ENCODE data around the gene SLC9C2. TPM values are rescaled to one million over a fixed set of nuclear protein-coding genes. Genes with fewer than 3 reads are reported as not detected.

Gene SLC9C2
- total RNA-seq, 1 experiment from 2014 or later = not detected

DNA sequence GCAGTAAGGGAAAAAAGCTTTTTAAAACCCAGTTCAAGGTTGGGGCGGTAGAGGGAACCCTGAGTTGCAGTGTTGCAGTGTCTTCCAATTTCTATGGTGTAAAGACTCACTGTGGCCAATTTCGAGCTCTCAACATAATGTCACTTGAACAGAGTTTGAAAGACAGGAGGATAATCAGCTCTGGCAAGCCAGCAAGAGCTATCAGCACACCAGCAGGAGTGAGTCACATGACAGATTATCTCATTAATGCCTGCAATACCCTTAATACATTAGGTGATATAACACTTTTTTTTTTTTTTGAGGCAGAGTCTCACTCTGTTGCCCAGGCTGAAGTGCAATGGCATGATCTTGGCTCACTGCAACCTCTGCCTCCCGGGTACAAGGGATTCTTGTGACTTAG lies 22.8 kb downstream of the SLC9C2 start:
- Histone ChIP-seq H3K79me2 (ENCODE audit: low read length) (no peaks in the 10 kb centered on the region), H3K4me2 (ENCODE audit: low read length) (no peak overlapping the region), H3K27ac (ENCODE audit: low read length) (no peak overlapping the region), H3K4me1 (ENCODE audit: insufficient read depth, low read length) (no peaks in the 10 kb centered on the region), H3F3A (ENCODE audit: low read length, unreplicated experiment) (no peaks in the 10 kb centered on the region), H2AFZ (ENCODE audit: low read length) (no peak overlapping the region), H3K9me3 (ENCODE audit: low read length) (no peaks in the 10 kb centered on the region), H3K9me2 (replicated peaks; ENCODE audit: low read length) (no peaks in the 10 kb centered on the region), H3K4me3 (ENCODE audit: low read length) (no peak overlapping the region), H3K36me3 (ENCODE audit: low read depth, low read length) (no peaks in the 10 kb centered on the region), H3K9ac (ENCODE audit: low read length) (no peak overlapping the region), H4K20me1 (ENCODE audit: low read length) (no peaks in the 10 kb centered on the region), H3K27me3 (ENCODE audit: low read length) (no peaks in the 10 kb centered on the region)
- CTCF ChIA-PET = interaction anchor here (0.7 kb wide), 3 partner anchors 57 to 568 kb away, joined by 3 read pairs; no protein-coding TSS in a partner anchor
- intact Hi-C loops (cut with micrococcal nuclease) = loop anchor here (1.0 to 2.0 kb wide), 2 partner anchors 26 to 69 kb away; no protein-coding TSS in a partner anchor
- no peak for TF ChIP-seq EZH2phosphoT487 (IDR thresholded peaks at IDR 0.05; ENCODE audit: borderline replicate concordance, low read length)
- TF ChIP-seq CTCF (conservative IDR thresholded peaks at IDR 0.05; ENCODE audit: low read depth, low read length) = no peak
- TF ChIP-seq EZH2 (IDR thresholded peaks at IDR 0.05; ENCODE audit: low read length, unreplicated experiment) = no peak
- no TSS peak for BruUV-seq (replicated peaks)
- no peak for DNase-seq
- ATAC-seq = no peak
- POLR2A ChIA-PET (ENCODE audit: unreplicated experiment) = interaction anchor here (0.6 kb wide), 2 partner anchors 10 to 16 kb away, joined by 3 to 4 read pairs; no protein-coding TSS in a partner anchor

DNA sequence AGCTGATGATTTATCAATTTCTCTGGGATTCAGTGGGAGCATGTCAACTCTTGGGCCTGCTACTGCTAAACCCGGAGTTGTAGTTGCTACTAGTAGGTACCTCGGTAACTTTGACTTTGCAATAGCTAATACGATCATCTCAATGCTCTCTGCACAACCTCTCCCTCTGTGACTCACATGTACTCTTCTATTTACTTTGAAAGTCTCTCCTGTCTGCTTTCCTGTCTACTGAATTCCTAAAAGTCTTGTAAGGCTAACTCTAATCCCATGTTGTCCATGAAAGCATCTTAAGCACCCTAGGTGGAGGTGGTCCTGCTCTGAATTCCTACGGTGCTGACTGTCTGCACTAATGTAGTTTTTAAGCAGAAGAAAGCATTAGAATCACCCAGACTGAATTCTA lies 29.3 kb downstream of the SLC9C2 start:
- peak overlapping the region; percentile 24; the same call in 1 of the 2 replicates for H2AFZ ChIP-seq (ENCODE audit: low read length)
- no peaks in the 10 kb centered on the region for H3K79me2 ChIP-seq (ENCODE audit: low read length)
- ATAC-seq (peak; percentile 97), DNase-seq (peak; percentile 88)
- H4K20me1 ChIP-seq (ENCODE audit: low read length) = no peaks in the 10 kb centered on the region
- no peaks in the 10 kb centered on the region for H3F3A ChIP-seq (ENCODE audit: low read length, unreplicated experiment)
- no peak overlapping the region for H3K4me3 ChIP-seq (ENCODE audit: low read length)
- no peak overlapping the region for H3K27ac ChIP-seq (ENCODE audit: low read length)
- POLR2A ChIA-PET (ENCODE audit: unreplicated experiment) = interaction anchor here (0.5 kb wide), 1 partner anchor 109 kb away, joined by 7 read pairs; no protein-coding TSS in a partner anchor
- H3K9me2 ChIP-seq (replicated peaks; ENCODE audit: low read length) = no peaks in the 10 kb centered on the region
- H3K9ac ChIP-seq (ENCODE audit: low read length) = no peak overlapping the region
- H3K27me3 ChIP-seq (ENCODE audit: low read length) = no peaks in the 10 kb centered on the region
- H3K4me1 ChIP-seq (ENCODE audit: insufficient read depth, low read length) = peaks cover 10% of the 10 kb centered on the region
- H3K36me3 ChIP-seq (ENCODE audit: low read depth, low read length) = no peaks in the 10 kb centered on the region
- BruUV-seq (replicated peaks) = no TSS peak
- H3K9me3 ChIP-seq (ENCODE audit: low read length) = no peaks in the 10 kb centered on the region
- intact Hi-C loops (cut with micrococcal nuclease) = loop anchor here (1.0 kb wide), 1 partner anchor 11 kb away; no protein-coding TSS in a partner anchor
- CTCF ChIA-PET = interaction anchor here (0.7 kb wide), 1 partner anchor 66 kb away, joined by 4 read pairs; no protein-coding TSS in a partner anchor
- TF ChIP-seq CTCF (conservative IDR thresholded peaks at IDR 0.05; ENCODE audit: low read depth, low read length) (no peak), EZH2 (IDR thresholded peaks at IDR 0.05; ENCODE audit: low read length, unreplicated experiment) (no peak), EZH2phosphoT487 (IDR thresholded peaks at IDR 0.05; ENCODE audit: borderline replicate concordance, low read length) (no peak)
- H3K4me2 ChIP-seq (ENCODE audit: low read length) = peak overlapping the region; percentile 40

DNA sequence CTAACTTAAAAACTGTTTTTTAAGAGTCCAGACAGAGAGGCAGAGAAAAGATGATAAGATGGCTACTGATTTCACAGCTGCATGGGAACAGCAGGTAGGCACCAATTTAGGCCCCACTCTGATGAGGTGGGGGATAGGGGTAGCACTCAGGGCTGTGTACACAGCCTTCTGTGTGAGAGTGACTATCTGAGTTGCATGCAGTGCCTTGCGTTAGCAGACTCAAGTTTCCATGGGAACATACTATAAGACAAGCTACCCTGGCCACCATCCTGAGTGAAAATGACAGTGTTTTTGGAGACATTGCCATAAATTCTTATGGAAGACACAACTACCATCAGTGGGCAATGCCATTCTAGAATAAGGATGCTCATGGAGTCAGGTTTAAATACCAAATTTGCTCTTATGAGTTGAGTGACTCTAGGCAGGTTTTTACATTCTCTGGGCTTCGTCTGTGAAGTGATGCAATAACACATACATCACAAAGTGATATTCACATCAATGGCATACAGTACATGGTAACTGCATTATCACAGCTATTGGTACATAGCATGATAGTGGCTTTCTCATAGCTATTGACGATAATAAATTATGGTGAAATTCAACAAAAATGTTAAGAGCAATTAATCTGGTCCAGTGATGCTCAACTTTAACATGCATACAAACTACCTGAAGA lies 30.5 kb downstream of the SLC9C2 start:
- Histone ChIP-seq H3F3A (ENCODE audit: low read length, unreplicated experiment) (no peaks in the 10 kb centered on the region), H2AFZ (ENCODE audit: low read length) (no peak overlapping the region), H3K4me3 (ENCODE audit: low read length) (no peak overlapping the region), H3K9me2 (replicated peaks; ENCODE audit: low read length) (no peaks in the 10 kb centered on the region), H4K20me1 (ENCODE audit: low read length) (no peaks in the 10 kb centered on the region), H3K9me3 (ENCODE audit: low read length) (no peaks in the 10 kb centered on the region), H3K79me2 (ENCODE audit: low read length) (no peaks in the 10 kb centered on the region), H3K27ac (ENCODE audit: low read length) (no peak overlapping the region), H3K4me1 (ENCODE audit: insufficient read depth, low read length) (peaks cover 10% of the 10 kb centered on the region), H3K9ac (ENCODE audit: low read length) (no peak overlapping the region), H3K27me3 (ENCODE audit: low read length) (no peaks in the 10 kb centered on the region), H3K4me2 (ENCODE audit: low read length) (no peak overlapping the region), H3K36me3 (ENCODE audit: low read depth, low read length) (no peaks in the 10 kb centered on the region)
- CTCF ChIA-PET = no interaction called here
- intact Hi-C loops (cut with micrococcal nuclease) = no loop called here
- POLR2A ChIA-PET (ENCODE audit: unreplicated experiment) = no interaction called here
- DNase-seq = no peak
- ATAC-seq = no peak
- BruUV-seq (replicated peaks) = no TSS peak
- TF ChIP-seq CTCF (conservative IDR thresholded peaks at IDR 0.05; ENCODE audit: low read depth, low read length) = no peak
